ENCODE measurements around the gene UBE2Q2.

DNA sequence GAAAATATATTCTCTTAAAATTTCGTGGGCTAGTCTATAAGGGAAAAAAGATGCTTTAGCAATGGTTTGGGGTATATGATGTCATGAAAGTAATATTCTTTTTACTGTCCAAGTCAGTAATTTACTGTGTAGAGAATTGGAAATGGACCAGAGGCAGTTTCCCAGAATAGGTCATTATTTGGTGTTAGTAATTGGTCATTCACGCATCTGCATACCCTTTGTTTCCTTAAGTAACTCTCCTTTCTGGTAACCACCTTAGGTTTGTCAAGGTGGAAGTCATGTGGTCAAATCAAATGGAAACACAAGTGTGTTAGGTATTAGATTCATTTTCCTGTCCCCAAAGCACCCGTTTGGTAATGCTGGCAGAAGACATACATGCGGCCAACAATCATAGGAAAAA, 84.4 kb downstream of the UBE2Q2 start:
- TF ChIP-seq, protein P1, sequence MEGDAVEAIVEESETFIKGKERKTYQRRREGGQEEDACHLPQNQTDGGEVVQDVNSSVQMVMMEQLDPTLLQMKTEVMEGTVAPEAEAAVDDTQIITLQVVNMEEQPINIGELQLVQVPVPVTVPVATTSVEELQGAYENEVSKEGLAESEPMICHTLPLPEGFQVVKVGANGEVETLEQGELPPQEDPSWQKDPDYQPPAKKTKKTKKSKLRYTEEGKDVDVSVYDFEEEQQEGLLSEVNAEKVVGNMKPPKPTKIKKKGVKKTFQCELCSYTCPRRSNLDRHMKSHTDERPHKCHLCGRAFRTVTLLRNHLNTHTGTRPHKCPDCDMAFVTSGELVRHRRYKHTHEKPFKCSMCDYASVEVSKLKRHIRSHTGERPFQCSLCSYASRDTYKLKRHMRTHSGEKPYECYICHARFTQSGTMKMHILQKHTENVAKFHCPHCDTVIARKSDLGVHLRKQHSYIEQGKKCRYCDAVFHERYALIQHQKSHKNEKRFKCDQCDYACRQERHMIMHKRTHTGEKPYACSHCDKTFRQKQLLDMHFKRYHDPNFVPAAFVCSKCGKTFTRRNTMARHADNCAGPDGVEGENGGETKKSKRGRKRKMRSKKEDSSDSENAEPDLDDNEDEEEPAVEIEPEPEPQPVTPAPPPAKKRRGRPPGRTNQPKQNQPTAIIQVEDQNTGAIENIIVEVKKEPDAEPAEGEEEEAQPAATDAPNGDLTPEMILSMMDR (IDR thresholded peaks at IDR 0.05): no peak
- TF ChIP-seq POLR2A (IDR thresholded peaks at IDR 0.05) (no peak), EP300 (IDR thresholded peaks at IDR 0.05) (no peak)
